PC-3 (cell line): ENCODE results near the gene COL25A1.

Source experiments
- CTCF ChIP-seq: fragments of 300-600 bp; sonication (generic); conservative IDR thresholded peaks from 2 replicates; pipeline ENCODE4 v1.5.1; 2017; ENCODE audit warnings: antibody characterized with exemption, low read depth, mild to moderate bottlenecking, low read length
- EZH2 ChIP-seq: fragments of 300-600 bp; sonication (generic); IDR thresholded peaks from one replicate; pipeline ENCODE4 v1.6.1; 2017; ENCODE audit warnings: antibody characterized with exemption, mild to moderate bottlenecking, low read length; ENCODE audit not compliant: unreplicated experiment
- EZH2phosphoT487 ChIP-seq: fragments of 300-600 bp; sonication (generic); IDR thresholded peaks from 2 replicates; pipeline ENCODE4 v1.6.1; 2018; ENCODE audit warnings: mild to moderate bottlenecking, antibody characterized with exemption, low read length, borderline replicate concordance

- TF ChIP-seq EZH2phosphoT487 (no peak), CTCF (no peak), EZH2 (no peak)
Measured at GRCh38 chr4:109134268-109134667, 168.2 kb downstream of the COL25A1 start.
